GM13976 (cell line): ENCODE measurements around the gene RAET1E.

ENCODE experiments used
- DNase-seq: peaks from one replicate; pipeline ENCODE4 v3.0.0; 2012; ENCODE audit warnings: low spot score
- CTCF ChIP-seq: IDR thresholded peaks from 2 replicates; pipeline ENCODE4 v1.5.1; 2012; ENCODE audit warnings: borderline replicate concordance, mild to moderate bottlenecking; ENCODE audit not compliant: insufficient read depth; ENCODE audit errors: extremely low read depth, missing control alignments, control extremely low read depth
- in situ Hi-C: fragments of 300-500 bp; cut with MboI; formaldehyde crosslinking; loops from one replicate; pipeline ENCODE4 v1.12.0; 2022; ENCODE audit warnings: low sequenced_read_pairs, mixed read lengths, inconsistent platforms; ENCODE audit not compliant: unreplicated experiment

Gene RAET1E

GRCh38 chr6:149925974-149926777 lies 28.3 kb upstream of the RAET1E start:
- in situ Hi-C loops, result no loop called here
- DNase-seq, result no peak
- peak; percentile 70 for TF ChIP-seq CTCF

- DNase-seq, result no peak
- in situ Hi-C loops, result no loop called here
- TF ChIP-seq CTCF, result no peak
Measured at GRCh38 chr6:149925253-149925973, 27.5 kb upstream of the RAET1E start.

GRCh38 chr6:149924933-149925252 lies 27.0 kb upstream of the RAET1E start:
- no peak for DNase-seq
- no peak for TF ChIP-seq CTCF
- in situ Hi-C loops, result no loop called here

- TF ChIP-seq CTCF, result no peak
- in situ Hi-C loops, result no loop called here
- DNase-seq, result no peak
Measured at GRCh38 chr6:149924206-149924932, 26.5 kb upstream of the RAET1E start.

- no peak for DNase-seq
- no peak for TF ChIP-seq CTCF
- in situ Hi-C loops, result no loop called here
Measured at GRCh38 chr6:149923327-149923986, 25.5 kb upstream of the RAET1E start.
